22Rv1 (cell line): ENCODE measurements around the gene THADA.

ENCODE experiments used
- CTCF ChIP-seq: fragments of 450-650 bp; IDR thresholded peaks from 2 replicates; pipeline ENCODE4 v1.5.1; 2017; ENCODE audit warnings: mild to moderate bottlenecking
- ZFX ChIP-seq: fragments of 450-650 bp; IDR thresholded peaks from 2 replicates; pipeline ENCODE4 v1.6.1; 2017; ENCODE audit warnings: antibody characterized with exemption, borderline replicate concordance

GRCh38 chr2:43209204-43209717, 386.6 kb downstream of the THADA start:
- TF ChIP-seq CTCF = no peak
- no peak for TF ChIP-seq ZFX
